Activated CD8-positive, alpha-beta memory T cell treated with anti-CD3 and anti-CD28 coated beads for 36 hours (primary cell): ENCODE measurements around the gene MRPL45. TPM values are rescaled to one million over a fixed set of nuclear protein-coding genes. Genes with fewer than 3 reads are reported as not detected.

Experiments
- CTCF ChIA-PET: fragments of 350-600 bp; sonication (Branson Sonifier 250); formaldehyde crosslinking; loops from one replicate; lab custom pipeline; 2021; ENCODE audit warnings: antibody characterized with exemption; lab: Charles Lee
- POLR2A ChIA-PET: fragments of 350-600 bp; sonication (Branson Sonifier 250); formaldehyde crosslinking; loops from one replicate; lab custom pipeline; 2021; ENCODE audit warnings: antibody characterized with exemption; lab: Charles Lee
- total RNA-seq, 2 experiments: library from RNA; stranded (reverse); gene quantifications; one replicate each; pipeline ENCODE4 v1.2.3, GENCODE V29; 2021

MRPL45 gene
- total RNA-seq, 2 experiments from 2014 or later, result 67.7 to 68.6 TPM

- POLR2A ChIA-PET, result no interaction called here
- CTCF ChIA-PET, result interaction anchor here (0.6 kb wide), 1 partner anchor 41 kb away, joined by 4 read pairs; no protein-coding TSS in a partner anchor
Observed at GRCh38 chr17:38341035-38341721, 44.2 kb downstream of the MRPL45 start.

- ChIA-PET POLR2A (no interaction called here), CTCF (no interaction called here)
Observed at GRCh38 chr17:38342886-38343607, 46.1 kb downstream of the MRPL45 start.

- ChIA-PET POLR2A (no interaction called here), CTCF (interaction anchor here (1.1 kb wide), 1 partner anchor 71 kb away, joined by 4 read pairs; no protein-coding TSS in a partner anchor)
Observed at GRCh38 chr17:38343608-38344419, 46.8 kb downstream of the MRPL45 start, which contains the start of gene GPR179. Gene GPR179 (minus strand): TSS chr17:38343956. CDS start chr17:38343789, 167 bp downstream.

GRCh38 chr17:38344420-38344745, 47.4 kb downstream of the MRPL45 start:
- ChIA-PET CTCF (interaction anchor here (1.1 kb wide), 1 partner anchor 70 kb away, joined by 4 read pairs; no protein-coding TSS in a partner anchor), POLR2A (no interaction called here)

- CTCF ChIA-PET, result interaction anchor here (1.0 kb wide), 1 partner anchor 24 kb away, joined by 3 read pairs; no protein-coding TSS in a partner anchor
- POLR2A ChIA-PET, result no interaction called here
Observed at GRCh38 chr17:38345743-38346142, 48.8 kb downstream of the MRPL45 start.

GRCh38 chr17:38349097-38349730, 52.2 kb downstream of the MRPL45 start:
- POLR2A ChIA-PET, result interaction anchor here (0.5 kb wide), 1 partner anchor 64 kb away, joined by 4 read pairs; no protein-coding TSS in a partner anchor
- CTCF ChIA-PET, result interaction anchor here (0.6 to 3.2 kb wide), 16 partner anchors 10 to 820 kb away, joined by 3 to 51 read pairs (median 4); no protein-coding TSS in a partner anchor

- ChIA-PET POLR2A (no interaction called here), CTCF (interaction anchor here (0.6 to 3.2 kb wide), 9 partner anchors 9 to 819 kb away, joined by 3 to 51 read pairs (median 4); no protein-coding TSS in a partner anchor)
Observed at GRCh38 chr17:38350035-38350434, 53.1 kb downstream of the MRPL45 start.

GRCh38 chr17:38351412-38352222, 54.6 kb downstream of the MRPL45 start, which contains the start of gene SOCS7:
Gene SOCS7 (plus strand): TSS chr17:38351844. CDS start chr17:38352053, 209 bp downstream.
- ChIA-PET CTCF (interaction anchor here (0.6 to 3.4 kb wide), 5 partner anchors 12 to 196 kb away, joined by 3 to 17 read pairs (median 4); no protein-coding TSS in a partner anchor), POLR2A (interaction anchor here (0.6 kb wide), 1 partner anchor 203 kb away, joined by 3 read pairs; no protein-coding TSS in a partner anchor)

- CTCF ChIA-PET, result interaction anchor here (1.1 to 3.4 kb wide), 3 partner anchors 11 to 143 kb away, joined by 3 to 17 read pairs (median 4); no protein-coding TSS in a partner anchor
- POLR2A ChIA-PET, result interaction anchor here (0.5 to 0.7 kb wide), 2 partner anchors 206 to 400 kb away, joined by 3 read pairs; no protein-coding TSS in a partner anchor
Observed at GRCh38 chr17:38352245-38353085, 55.5 kb downstream of the MRPL45 start.

GRCh38 chr17:38353086-38353604, 56.2 kb downstream of the MRPL45 start:
- ChIA-PET POLR2A (interaction anchor here (0.5 to 0.7 kb wide), 2 partner anchors 205 to 399 kb away, joined by 3 read pairs; no protein-coding TSS in a partner anchor), CTCF (interaction anchor here (1.2 to 3.4 kb wide), 4 partner anchors 10 to 63 kb away, joined by 3 to 17 read pairs (median 4); no protein-coding TSS in a partner anchor)

GRCh38 chr17:38353668-38354067, 56.7 kb downstream of the MRPL45 start:
- ChIA-PET CTCF (interaction anchor here (1.2 to 3.4 kb wide), 3 partner anchors 56 to 62 kb away, joined by 3 to 17 read pairs (median 5); no protein-coding TSS in a partner anchor), POLR2A (no interaction called here)

GRCh38 chr17:38354466-38354865, 57.5 kb downstream of the MRPL45 start:
- CTCF ChIA-PET, result interaction anchor here (1.2 to 3.4 kb wide), 5 partner anchors 21 to 61 kb away, joined by 3 to 17 read pairs (median 6); no protein-coding TSS in a partner anchor
- POLR2A ChIA-PET, result no interaction called here

- ChIA-PET POLR2A (no interaction called here), CTCF (interaction anchor here (0.7 to 2.4 kb wide), 3 partner anchors 22 to 59 kb away, joined by 3 to 12 read pairs (median 6); no protein-coding TSS in a partner anchor)
Observed at GRCh38 chr17:38355251-38355650, 58.3 kb downstream of the MRPL45 start.

GRCh38 chr17:38357486-38358123, 60.6 kb downstream of the MRPL45 start:
- ChIA-PET CTCF (interaction anchor here (2.4 kb wide), 1 partner anchor 57 kb away, joined by 7 read pairs; no protein-coding TSS in a partner anchor), POLR2A (no interaction called here)
